A673 (cell line): ENCODE data around the gene EIF2B2. TPM values are rescaled to one million over a fixed set of nuclear protein-coding genes. Genes with fewer than 3 reads are reported as not detected.

Experiments
- BruUV-seq: library from RNA; stranded (reverse); fragments of 400-500 nt; replicated peaks from 2 replicates; lab custom pipeline; 2021; lab: Mats Ljungman, UMichigan
- CTCF ChIA-PET: fragments of 300-600 bp; sonication (Branson Sonifier 250); formaldehyde crosslinking; loops from one replicate; lab custom pipeline; 2022; ENCODE audit warnings: antibody characterized with exemption; lab: Charles Lee
- POLR2A ChIA-PET: fragments of 300-600 bp; sonication (Branson Sonifier 250); formaldehyde crosslinking; loops from one replicate; lab custom pipeline; 2022; ENCODE audit warnings: antibody characterized with exemption; ENCODE audit not compliant: low non-redundant PET; lab: Charles Lee
- DNase-seq: peaks from one replicate; pipeline ENCODE4 v3.0.0-alpha.2; 2015; ENCODE audit warnings: low spot score
- H3K27ac ChIP-seq: fragments of 200-600 bp; sonication (generic); 2 replicates; pipeline ENCODE4 v1.5.1; 2016; ENCODE audit warnings: mixed run types, low read depth, mild to moderate bottlenecking, mixed read lengths, antibody characterized with exemption, low read length; ENCODE audit not compliant: poor library complexity, severe bottlenecking
- H3K27me3 ChIP-seq: fragments of 200-600 bp; sonication (generic); replicated peaks from 2 replicates; pipeline ENCODE4 v1.6.1; 2017; ENCODE audit warnings: mixed run types, low read depth, mild to moderate bottlenecking, mixed read lengths, antibody characterized with exemption, low read length; ENCODE audit not compliant: insufficient read depth, poor library complexity
- H3K36me3 ChIP-seq: fragments of 200-600 bp; sonication (generic); 2 replicates; pipeline ENCODE4 v1.6.1; 2016; ENCODE audit warnings: mixed run types, mild to moderate bottlenecking, mixed read lengths, antibody characterized with exemption, low read length; ENCODE audit not compliant: insufficient read depth, poor library complexity, severe bottlenecking
- H3K4me1 ChIP-seq: fragments of 200-600 bp; sonication (generic); 2 replicates; pipeline ENCODE4 v1.6.1; 2017; ENCODE audit warnings: mixed run types, mild to moderate bottlenecking, mixed read lengths, antibody characterized with exemption, low read length; ENCODE audit not compliant: insufficient read depth, poor library complexity, severe bottlenecking
- H3K4me3 ChIP-seq: fragments of 200-600 bp; sonication (generic); 2 replicates; pipeline ENCODE4 v1.5.1; 2016; ENCODE audit warnings: low read depth, mixed run types, mild to moderate bottlenecking, mixed read lengths, low read length; ENCODE audit not compliant: poor library complexity, severe bottlenecking
- H3K9me3 ChIP-seq: fragments of 200-600 bp; sonication (generic); 2 replicates; pipeline ENCODE4 v1.6.1; 2016; ENCODE audit warnings: mixed run types, low read depth, mild to moderate bottlenecking, mixed read lengths, antibody characterized with exemption, low read length; ENCODE audit not compliant: poor library complexity, severe bottlenecking
- EZH2 ChIP-seq: fragments of 200-600 bp; sonication (generic); IDR thresholded peaks from 2 replicates; pipeline ENCODE4 v1.6.1; 2017; ENCODE audit warnings: borderline replicate concordance, low read depth, mild to moderate bottlenecking, mixed read lengths, antibody characterized with exemption, low read length; ENCODE audit not compliant: poor library complexity, severe bottlenecking
- intact Hi-C: fragments of 100-400 bp; cut with micrococcal nuclease; formaldehyde crosslinking; loops from one replicate; pipeline ENCODE4 v1.10.0; 2022; ENCODE audit not compliant: unreplicated experiment
- total RNA-seq: library from RNA; stranded (reverse); gene quantifications from 2 replicates; pipeline ENCODE4 v1.2.3, GENCODE V29; 2021
- TF ChIP-seq, protein P1 (sequence below): fragments of 300-800, 200-600 bp; sonication (generic); conservative IDR thresholded peaks from 2 replicates; pipeline ENCODE4 v1.5.1; 2017; ENCODE audit warnings: low read depth, mild to moderate bottlenecking, antibody characterized with exemption, low read length, moderate library complexity, mixed read lengths

EIF2B2 gene
- total RNA-seq, 1 experiment from 2014 or later: 106 TPM

DNA sequence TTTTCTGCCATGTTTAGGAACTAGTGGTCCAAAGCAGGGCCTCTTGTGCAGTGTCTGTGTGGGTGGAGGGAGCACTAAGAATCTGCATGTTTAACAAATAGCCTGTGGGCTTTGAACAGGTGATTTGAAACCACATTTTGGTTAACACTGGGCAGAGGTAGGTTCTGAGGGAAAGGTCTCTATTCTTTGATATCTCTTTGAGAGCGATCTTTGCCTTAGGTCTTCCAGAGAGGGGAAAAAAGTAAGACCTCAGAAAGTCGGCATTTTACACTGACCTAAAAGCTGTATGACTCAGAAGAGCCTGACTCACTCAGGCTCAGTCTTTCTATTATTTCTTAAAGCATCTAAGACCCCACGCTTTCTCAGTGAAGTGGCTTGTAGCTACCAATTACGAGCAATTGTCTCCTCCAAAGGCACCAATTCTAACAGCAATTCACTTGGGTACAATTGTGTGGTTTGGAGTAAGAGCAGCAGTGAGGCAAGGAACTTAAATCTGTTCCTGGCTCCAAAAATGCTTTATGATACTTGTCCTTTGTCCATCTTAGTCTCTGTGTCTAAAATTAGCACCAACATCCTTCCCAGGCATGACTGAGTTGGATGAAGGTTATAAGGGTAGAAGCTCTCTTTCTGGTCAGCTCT, 8.8 kb downstream of the EIF2B2 start:
- intact Hi-C loops: no loop called here
- ChIA-PET POLR2A (interaction anchor here (0.6 kb wide), 1 partner anchor 16 kb away, joined by 10 read pairs; no protein-coding TSS in a partner anchor), CTCF (no interaction called here)
- H3K36me3 ChIP-seq: peaks cover 32% of the 10 kb centered on the region
- H3K4me3 ChIP-seq: no peak overlapping the region
- peak; percentile 67 for DNase-seq
- H3K4me1 ChIP-seq: peaks cover 30% of the 10 kb centered on the region
- TF ChIP-seq, protein P1, sequence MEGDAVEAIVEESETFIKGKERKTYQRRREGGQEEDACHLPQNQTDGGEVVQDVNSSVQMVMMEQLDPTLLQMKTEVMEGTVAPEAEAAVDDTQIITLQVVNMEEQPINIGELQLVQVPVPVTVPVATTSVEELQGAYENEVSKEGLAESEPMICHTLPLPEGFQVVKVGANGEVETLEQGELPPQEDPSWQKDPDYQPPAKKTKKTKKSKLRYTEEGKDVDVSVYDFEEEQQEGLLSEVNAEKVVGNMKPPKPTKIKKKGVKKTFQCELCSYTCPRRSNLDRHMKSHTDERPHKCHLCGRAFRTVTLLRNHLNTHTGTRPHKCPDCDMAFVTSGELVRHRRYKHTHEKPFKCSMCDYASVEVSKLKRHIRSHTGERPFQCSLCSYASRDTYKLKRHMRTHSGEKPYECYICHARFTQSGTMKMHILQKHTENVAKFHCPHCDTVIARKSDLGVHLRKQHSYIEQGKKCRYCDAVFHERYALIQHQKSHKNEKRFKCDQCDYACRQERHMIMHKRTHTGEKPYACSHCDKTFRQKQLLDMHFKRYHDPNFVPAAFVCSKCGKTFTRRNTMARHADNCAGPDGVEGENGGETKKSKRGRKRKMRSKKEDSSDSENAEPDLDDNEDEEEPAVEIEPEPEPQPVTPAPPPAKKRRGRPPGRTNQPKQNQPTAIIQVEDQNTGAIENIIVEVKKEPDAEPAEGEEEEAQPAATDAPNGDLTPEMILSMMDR: no peak
- no peak for TF ChIP-seq EZH2
- no TSS peak for BruUV-seq
- H3K9me3 ChIP-seq: no peaks in the 10 kb centered on the region
- H3K27ac ChIP-seq: no peak overlapping the region
- no peaks in the 10 kb centered on the region for H3K27me3 ChIP-seq

DNA sequence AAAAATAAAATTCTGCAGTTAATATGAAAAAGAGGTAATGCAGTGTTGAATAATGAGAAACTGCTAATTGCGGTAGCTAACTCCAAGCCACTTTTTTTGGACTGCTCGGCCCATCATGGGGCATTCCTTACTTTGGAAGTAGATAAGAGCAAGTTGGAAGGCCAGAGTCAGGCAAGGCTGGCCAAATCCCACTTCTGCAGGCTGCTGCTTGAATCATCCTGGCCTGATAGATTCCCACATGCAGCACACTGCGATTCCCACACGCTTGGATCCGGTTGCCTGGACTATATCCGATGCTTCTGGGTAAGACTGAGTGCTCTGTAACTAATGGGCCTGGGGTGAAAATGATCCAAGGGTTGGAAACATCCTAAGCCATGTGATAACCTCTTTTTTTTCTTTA, 10.6 kb downstream of the EIF2B2 start:
- TF ChIP-seq, protein P1: no peak
- no peak for TF ChIP-seq EZH2
- Histone ChIP-seq H3K27ac (no peak overlapping the region), H3K9me3 (no peaks in the 10 kb centered on the region), H3K27me3 (no peaks in the 10 kb centered on the region), H3K4me1 (peaks cover 31% of the 10 kb centered on the region), H3K36me3 (peaks cover 15% of the 10 kb centered on the region), H3K4me3 (no peak overlapping the region)
- intact Hi-C loops: no loop called here
- ChIA-PET CTCF (no interaction called here), POLR2A (no interaction called here)
- no peak for DNase-seq
- no TSS peak for BruUV-seq

DNA sequence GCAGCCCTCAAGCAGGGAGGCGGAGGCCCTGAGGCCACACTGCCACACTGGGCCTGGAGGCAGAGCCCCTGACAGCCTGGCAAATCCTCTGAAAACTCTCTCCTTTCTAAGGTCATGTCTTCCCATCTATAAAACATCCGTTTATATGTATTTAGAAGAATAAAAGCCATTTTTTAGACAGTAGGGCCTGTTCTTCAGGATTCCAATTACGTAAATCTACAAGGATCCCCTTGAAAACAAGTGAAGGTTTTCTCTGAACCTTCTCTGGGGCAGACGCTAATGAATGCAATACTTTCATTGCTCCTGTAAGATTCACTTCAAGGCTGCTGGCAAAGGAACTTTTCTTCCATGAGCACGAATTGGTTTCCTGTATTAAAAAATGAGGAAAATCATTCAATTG, 12.8 kb downstream of the EIF2B2 start:
- BruUV-seq: no TSS peak
- Histone ChIP-seq H3K27me3 (no peaks in the 10 kb centered on the region), H3K9me3 (no peaks in the 10 kb centered on the region), H3K4me1 (peaks cover 31% of the 10 kb centered on the region), H3K27ac (peak overlapping the region; percentile 92), H3K36me3 (peaks cover 3% of the 10 kb centered on the region), H3K4me3 (no peak overlapping the region)
- ChIA-PET POLR2A (no interaction called here), CTCF (interaction anchor here (0.5 kb wide), 1 partner anchor 281 kb away, joined by 6 read pairs; no protein-coding TSS in a partner anchor)
- no peak for DNase-seq
- intact Hi-C loops: no loop called here
- TF ChIP-seq, protein P1: no peak
- TF ChIP-seq EZH2: no peak
